ENCODE data around the gene CDKL5.

Gene CDKL5

DNA sequence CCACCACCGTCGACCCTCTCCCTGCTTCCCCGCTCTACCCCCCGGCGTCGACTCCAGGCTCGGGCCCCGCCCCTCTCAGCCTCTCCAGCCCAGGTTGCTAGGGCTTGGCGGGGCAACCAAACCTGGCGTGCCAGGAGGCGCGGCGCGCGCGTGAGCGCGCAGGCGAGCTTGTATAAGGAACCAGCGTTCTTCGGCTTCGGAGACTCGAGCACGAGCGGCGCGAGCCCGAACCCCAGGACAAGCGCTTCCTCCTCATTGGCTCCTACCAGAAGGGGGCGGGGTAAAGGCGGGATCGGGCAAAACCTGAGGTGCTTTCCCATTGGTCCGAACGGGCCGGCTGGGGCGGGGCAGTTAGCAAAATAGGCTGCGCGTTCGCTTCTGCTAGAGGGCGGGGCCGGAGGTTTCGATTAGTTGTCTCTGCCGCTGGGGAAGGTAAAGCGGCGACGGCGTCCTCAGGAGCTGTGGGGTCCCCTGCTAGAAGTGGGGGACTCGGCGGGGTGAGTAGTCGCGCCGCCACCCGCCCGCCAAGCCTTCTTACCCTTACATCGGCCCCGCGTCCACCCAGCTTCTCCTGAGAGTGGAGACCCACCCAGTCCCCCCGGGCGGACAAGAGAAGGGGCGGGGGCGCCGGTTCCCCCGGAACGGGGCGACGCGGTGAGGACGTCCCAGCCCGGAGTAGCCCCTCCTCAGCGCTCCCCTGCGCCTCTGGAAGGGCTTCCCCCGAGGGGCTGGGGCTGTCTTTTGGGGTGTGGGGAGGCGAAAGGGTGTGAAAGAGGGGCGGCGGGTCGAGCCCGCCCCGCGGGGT is at the start of gene CDKL5:
CDKL5 (plus strand) TSS at position 410 of the 805 bp plus-strand sequence. CDS start 81,489 bp downstream, outside the sequence.
- no peaks in the 10 kb centered on the region for H3K9me3 ChIP-seq (ENCODE audit: control insufficient read depth, insufficient read depth, low read depth, low read length)
- peak within 1 kb of the TSS; percentile 86 for H3K4me3 ChIP-seq (ENCODE audit: low read depth, low read length)
- peaks cover 15% of the 10 kb centered on the region for H3K4me1 ChIP-seq (ENCODE audit: control insufficient read depth, insufficient read depth, low read length)
- H3K27me3 ChIP-seq (ENCODE audit: control insufficient read depth, insufficient read depth, low read length) = no peaks in the 10 kb centered on the region
- H3K9ac ChIP-seq (ENCODE audit: low read length) = peak within 1 kb of the TSS; percentile 75
- H3K36me3 ChIP-seq (ENCODE audit: control insufficient read depth, insufficient read depth, low read length) = 0 out of 2 replicates have a peak, but pooled peaks cover 4% of the 10 kb centered on the region
- peak within 1 kb of the TSS; percentile 50; the same call in 1 of the 2 replicates for H3K27ac ChIP-seq (ENCODE audit: low read depth, low read length)

DNA sequence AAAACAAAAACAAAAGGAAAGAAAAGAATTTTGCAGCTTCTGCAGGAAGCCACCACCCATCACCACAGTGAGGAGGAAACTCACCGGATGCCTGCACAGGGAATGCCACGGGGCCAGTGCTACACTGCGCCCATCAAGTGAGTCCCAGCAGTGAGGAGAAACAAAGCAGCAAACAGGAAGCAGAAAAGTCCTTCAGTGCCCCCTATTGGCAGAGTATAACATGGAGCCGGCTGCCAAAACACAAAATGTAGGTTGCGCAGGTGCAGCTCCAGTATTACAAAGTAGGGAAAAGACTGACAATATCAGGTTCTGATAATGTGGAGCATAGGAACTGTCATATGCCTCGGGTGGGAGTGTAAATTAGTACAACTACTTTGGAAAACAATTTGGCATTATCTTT is 47.6 kb upstream of the CDKL5 start:
- no peaks in the 10 kb centered on the region for H3K27me3 ChIP-seq (ENCODE audit: control insufficient read depth, insufficient read depth, low read length)

DNA sequence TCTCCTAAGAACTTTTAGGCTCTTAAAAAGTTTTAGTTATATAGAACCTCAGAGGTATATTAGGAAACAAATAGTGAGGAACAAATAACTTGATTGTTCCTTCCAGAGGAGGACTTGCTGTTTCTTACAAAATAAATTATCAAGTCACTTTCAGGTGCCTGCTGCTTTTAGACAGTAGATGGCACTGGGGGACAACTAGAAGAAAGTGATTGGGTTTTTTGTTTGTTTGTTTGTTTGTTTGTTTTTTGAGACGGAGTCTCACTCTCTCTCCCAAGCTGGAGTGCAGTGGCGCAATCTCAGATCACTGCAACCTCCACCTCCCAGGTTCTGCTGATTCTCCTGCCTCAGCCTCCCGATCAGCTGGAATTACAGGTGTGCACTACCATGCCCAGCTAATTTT is 35.4 kb upstream of the CDKL5 start:
- Histone ChIP-seq H3K9ac (ENCODE audit: low read length) (no peak overlapping the region), H3K4me1 (ENCODE audit: control insufficient read depth, insufficient read depth, low read length) (peaks cover 3% of the 10 kb centered on the region; the same call in 1 of the 2 replicates), H3K9me3 (ENCODE audit: control insufficient read depth, insufficient read depth, low read depth, low read length) (no peaks in the 10 kb centered on the region), H3K27me3 (ENCODE audit: control insufficient read depth, insufficient read depth, low read length) (no peaks in the 10 kb centered on the region), H3K36me3 (ENCODE audit: control insufficient read depth, insufficient read depth, low read length) (no peaks in the 10 kb centered on the region), H3K27ac (ENCODE audit: low read depth, low read length) (no peak overlapping the region), H3K4me3 (ENCODE audit: low read depth, low read length) (no peak overlapping the region)

More for the DNA sequence above, 47.6 kb upstream of the CDKL5 start:
- no peaks in the 10 kb centered on the region for H3K9me3 ChIP-seq (ENCODE audit: control insufficient read depth, insufficient read depth, low read depth, low read length)
- no peak overlapping the region for H3K9ac ChIP-seq (ENCODE audit: low read length)
- H3K4me1 ChIP-seq (ENCODE audit: control insufficient read depth, insufficient read depth, low read length) = no peaks in the 10 kb centered on the region
- H3K4me3 ChIP-seq (ENCODE audit: low read depth, low read length) = no peak overlapping the region
- no peak overlapping the region for H3K27ac ChIP-seq (ENCODE audit: low read depth, low read length)
- H3K36me3 ChIP-seq (ENCODE audit: control insufficient read depth, insufficient read depth, low read length) = no peaks in the 10 kb centered on the region

DNA sequence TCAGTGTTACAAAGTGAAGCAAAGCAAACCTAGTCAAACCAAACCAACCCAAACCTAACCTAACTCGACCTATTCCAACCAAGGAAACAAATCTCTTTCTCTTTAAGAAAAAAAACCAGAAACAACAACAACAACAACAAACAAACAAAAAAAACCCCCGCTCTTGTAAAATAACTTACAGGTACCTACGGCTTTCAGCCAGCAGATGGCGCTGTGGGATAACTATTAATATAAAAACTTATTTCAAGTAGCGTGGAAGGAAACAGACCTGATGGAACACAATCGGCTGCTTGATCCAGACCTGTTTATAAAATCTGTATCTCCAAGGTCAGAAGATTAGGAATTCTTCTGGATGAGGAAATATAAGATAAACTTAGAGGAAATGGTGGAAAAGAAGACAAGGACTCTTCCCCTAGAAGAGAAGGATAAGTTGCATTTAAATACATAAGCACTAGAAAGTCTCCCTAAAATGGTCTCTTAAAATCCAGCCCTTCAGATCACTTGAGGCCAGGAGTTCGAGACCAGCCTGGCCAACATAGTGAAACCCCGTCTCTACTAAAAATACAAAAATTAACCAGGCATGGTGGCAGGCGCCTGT is 34.4 kb upstream of the CDKL5 start:
- H3K9me3 ChIP-seq (ENCODE audit: control insufficient read depth, insufficient read depth, low read depth, low read length) = no peaks in the 10 kb centered on the region
- peaks cover 3% of the 10 kb centered on the region; the same call in 1 of the 2 replicates for H3K4me1 ChIP-seq (ENCODE audit: control insufficient read depth, insufficient read depth, low read length)
- no peak overlapping the region for H3K27ac ChIP-seq (ENCODE audit: low read depth, low read length)
- H3K4me3 ChIP-seq (ENCODE audit: low read depth, low read length) = no peak overlapping the region
- H3K9ac ChIP-seq (ENCODE audit: low read length) = no peak overlapping the region
- no peaks in the 10 kb centered on the region for H3K27me3 ChIP-seq (ENCODE audit: control insufficient read depth, insufficient read depth, low read length)
- no peaks in the 10 kb centered on the region for H3K36me3 ChIP-seq (ENCODE audit: control insufficient read depth, insufficient read depth, low read length)

DNA sequence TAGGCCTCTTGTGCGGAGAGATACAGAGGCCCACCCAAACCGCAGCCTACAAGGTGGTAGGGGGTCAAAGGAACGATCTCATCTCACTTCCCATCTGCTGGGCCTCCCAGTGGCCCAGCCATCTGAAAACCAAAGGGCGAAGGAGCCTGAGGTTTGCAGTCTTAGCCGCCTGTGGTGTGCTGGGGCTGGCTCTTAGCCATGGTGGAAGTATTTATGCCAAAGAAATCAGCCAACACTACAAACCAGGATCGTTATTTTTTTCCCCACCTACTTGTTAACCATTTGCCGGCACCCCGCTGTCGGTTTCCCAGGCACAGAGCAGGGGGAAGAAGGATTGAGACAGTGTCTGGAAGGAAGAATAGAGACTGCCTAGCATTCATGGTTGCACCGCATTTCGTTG is 30.9 kb upstream of the CDKL5 start:
- Histone ChIP-seq H3K9me3 (ENCODE audit: control insufficient read depth, insufficient read depth, low read depth, low read length) (no peaks in the 10 kb centered on the region), H3K9ac (ENCODE audit: low read length) (no peak overlapping the region), H3K27ac (ENCODE audit: low read depth, low read length) (no peak overlapping the region), H3K27me3 (ENCODE audit: control insufficient read depth, insufficient read depth, low read length) (no peaks in the 10 kb centered on the region), H3K36me3 (ENCODE audit: control insufficient read depth, insufficient read depth, low read length) (no peaks in the 10 kb centered on the region), H3K4me1 (ENCODE audit: control insufficient read depth, insufficient read depth, low read length) (peaks cover 3% of the 10 kb centered on the region; the same call in 1 of the 2 replicates), H3K4me3 (ENCODE audit: low read depth, low read length) (no peak overlapping the region)

DNA sequence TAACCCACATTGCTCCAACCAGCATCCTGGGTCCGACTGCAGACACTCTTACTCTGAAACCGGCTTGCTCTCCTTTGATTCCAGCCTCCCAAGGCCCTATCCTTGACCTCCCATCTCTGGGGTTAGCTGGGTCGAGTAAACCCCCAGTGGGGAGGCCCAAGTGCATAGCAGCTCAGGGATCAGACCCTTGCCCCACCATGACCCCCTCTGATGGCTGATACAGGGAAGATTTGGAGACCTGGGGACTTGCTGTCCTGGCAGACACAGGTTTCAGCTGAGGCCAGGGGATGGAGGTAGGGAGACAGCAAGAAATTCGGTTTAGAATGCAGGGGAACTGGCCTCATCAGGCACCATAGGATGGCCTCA is 23.6 kb upstream of the CDKL5 start:
- no peaks in the 10 kb centered on the region for H3K36me3 ChIP-seq (ENCODE audit: control insufficient read depth, insufficient read depth, low read length)
- H3K27ac ChIP-seq (ENCODE audit: low read depth, low read length) = no peak overlapping the region
- no peaks in the 10 kb centered on the region for H3K9me3 ChIP-seq (ENCODE audit: control insufficient read depth, insufficient read depth, low read depth, low read length)
- H3K9ac ChIP-seq (ENCODE audit: low read length) = no peak overlapping the region
- H3K27me3 ChIP-seq (ENCODE audit: control insufficient read depth, insufficient read depth, low read length) = no peaks in the 10 kb centered on the region
- no peaks in the 10 kb centered on the region for H3K4me1 ChIP-seq (ENCODE audit: control insufficient read depth, insufficient read depth, low read length)
- no peak overlapping the region for H3K4me3 ChIP-seq (ENCODE audit: low read depth, low read length)

DNA sequence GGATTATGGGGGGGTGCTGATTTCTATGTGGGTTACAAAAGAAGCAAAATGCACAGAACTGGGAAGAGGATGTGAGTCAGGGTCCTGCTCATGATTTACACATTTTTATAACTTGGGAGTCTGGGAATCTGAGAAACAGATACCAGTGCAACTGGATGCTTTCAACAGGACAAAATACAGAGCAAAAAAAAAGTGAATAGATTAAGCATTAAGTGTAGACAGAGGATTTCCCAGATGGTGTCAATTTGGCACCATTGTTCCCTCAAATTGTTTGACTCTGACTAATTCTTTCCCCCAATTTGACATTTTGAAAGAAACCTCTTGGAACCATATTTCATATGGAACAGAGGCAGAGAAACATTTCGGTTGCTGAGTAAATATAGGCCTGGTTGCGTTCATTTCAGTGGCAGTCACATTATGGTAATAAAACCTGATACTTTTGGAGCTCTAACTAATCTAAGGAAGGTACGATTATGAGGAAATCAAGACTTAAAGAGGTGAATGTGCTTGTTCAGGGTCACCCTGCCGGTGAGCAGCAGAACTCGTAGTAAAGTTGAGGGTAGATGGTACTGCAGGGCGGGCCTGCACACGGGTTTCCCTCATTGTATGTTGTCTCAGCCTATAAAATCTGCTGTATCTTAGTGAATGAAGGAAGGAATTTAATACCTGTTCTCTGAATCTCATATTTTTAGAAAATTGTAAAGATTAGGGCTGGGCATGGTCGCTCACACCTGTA is 18.7 kb upstream of the CDKL5 start:
- H3K4me3 ChIP-seq (ENCODE audit: low read depth, low read length) = no peak overlapping the region
- H3K4me1 ChIP-seq (ENCODE audit: control insufficient read depth, insufficient read depth, low read length) = no peaks in the 10 kb centered on the region
- no peak overlapping the region for H3K27ac ChIP-seq (ENCODE audit: low read depth, low read length)
- H3K9me3 ChIP-seq (ENCODE audit: control insufficient read depth, insufficient read depth, low read depth, low read length) = no peaks in the 10 kb centered on the region
- H3K9ac ChIP-seq (ENCODE audit: low read length) = no peak overlapping the region
- H3K27me3 ChIP-seq (ENCODE audit: control insufficient read depth, insufficient read depth, low read length) = no peaks in the 10 kb centered on the region
- H3K36me3 ChIP-seq (ENCODE audit: control insufficient read depth, insufficient read depth, low read length) = no peaks in the 10 kb centered on the region

DNA sequence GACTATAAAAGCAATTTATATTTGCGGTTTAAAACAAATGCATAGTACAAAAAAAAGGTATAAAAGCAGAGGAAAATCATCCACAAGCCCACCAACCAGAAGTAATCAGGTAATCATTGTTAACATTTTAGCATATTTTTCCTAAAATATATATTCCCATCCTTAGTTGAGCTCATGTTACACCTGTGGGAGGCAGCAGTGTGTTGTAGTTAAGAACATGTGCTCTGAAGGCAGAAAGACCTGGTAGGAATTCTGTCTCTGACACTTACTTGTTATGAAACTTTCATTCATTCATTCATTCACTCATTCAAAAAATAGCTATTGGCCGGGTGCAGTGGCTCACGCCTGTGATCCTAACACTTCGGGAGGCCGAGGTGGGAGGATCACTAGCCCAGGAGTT is 15.4 kb upstream of the CDKL5 start:
- Histone ChIP-seq H3K27me3 (ENCODE audit: control insufficient read depth, insufficient read depth, low read length) (no peaks in the 10 kb centered on the region), H3K27ac (ENCODE audit: low read depth, low read length) (no peak overlapping the region), H3K9ac (ENCODE audit: low read length) (no peak overlapping the region), H3K36me3 (ENCODE audit: control insufficient read depth, insufficient read depth, low read length) (no peaks in the 10 kb centered on the region), H3K4me3 (ENCODE audit: low read depth, low read length) (no peak overlapping the region), H3K4me1 (ENCODE audit: control insufficient read depth, insufficient read depth, low read length) (no peaks in the 10 kb centered on the region), H3K9me3 (ENCODE audit: control insufficient read depth, insufficient read depth, low read depth, low read length) (no peaks in the 10 kb centered on the region)

DNA sequence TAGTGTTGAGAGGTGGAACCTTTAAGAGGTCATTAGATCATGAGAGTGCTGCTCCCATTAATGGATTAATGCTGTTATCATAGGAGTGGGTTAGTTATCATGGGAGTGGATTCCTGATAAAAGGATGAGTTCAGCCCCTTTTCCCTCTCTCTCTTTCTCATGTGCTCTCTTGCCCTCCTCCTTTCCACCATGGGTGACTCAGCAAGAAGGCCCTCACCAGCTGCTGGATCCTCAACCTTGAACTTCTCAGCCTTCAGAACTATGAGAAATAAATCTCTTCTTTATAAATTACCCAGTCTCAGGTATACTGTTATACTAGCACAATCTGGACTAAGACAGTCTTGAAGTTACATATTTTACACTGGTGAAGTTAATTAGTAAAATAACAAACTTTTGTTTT is 10.0 kb upstream of the CDKL5 start:
- H3K27me3 ChIP-seq (ENCODE audit: control insufficient read depth, insufficient read depth, low read length) = no peaks in the 10 kb centered on the region

DNA sequence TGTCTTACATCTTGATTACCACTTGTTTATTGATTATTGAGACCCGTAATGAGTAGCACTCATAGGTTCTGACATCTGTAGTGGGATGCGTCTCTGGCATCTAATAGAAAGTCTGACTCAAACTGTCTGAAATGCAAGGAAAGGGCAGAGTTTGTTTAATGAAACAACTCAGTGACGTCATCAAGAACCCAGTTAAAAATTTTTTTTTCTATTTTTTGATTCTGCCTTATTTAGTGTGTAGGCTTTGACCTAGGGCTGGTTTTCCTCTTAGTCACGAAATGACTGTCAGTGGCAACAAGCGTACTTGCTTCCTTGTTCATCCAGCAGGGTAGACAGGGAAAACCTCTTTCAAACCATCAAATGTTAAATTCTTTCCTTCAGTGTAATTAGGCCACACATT is 3.1 kb upstream of the CDKL5 start:
- no peaks in the 10 kb centered on the region for H3K36me3 ChIP-seq (ENCODE audit: control insufficient read depth, insufficient read depth, low read length)
- no peak overlapping the region for H3K27ac ChIP-seq (ENCODE audit: low read depth, low read length)
- no peak overlapping the region for H3K4me3 ChIP-seq (ENCODE audit: low read depth, low read length)
- H3K9me3 ChIP-seq (ENCODE audit: control insufficient read depth, insufficient read depth, low read depth, low read length) = no peaks in the 10 kb centered on the region
- no peak overlapping the region for H3K9ac ChIP-seq (ENCODE audit: low read length)
- H3K27me3 ChIP-seq (ENCODE audit: control insufficient read depth, insufficient read depth, low read length) = no peaks in the 10 kb centered on the region
- H3K4me1 ChIP-seq (ENCODE audit: control insufficient read depth, insufficient read depth, low read length) = peaks cover 7% of the 10 kb centered on the region

More for the DNA sequence above, 10.0 kb upstream of the CDKL5 start:
- no peaks in the 10 kb centered on the region for H3K36me3 ChIP-seq (ENCODE audit: control insufficient read depth, insufficient read depth, low read length)
- no peak overlapping the region for H3K9ac ChIP-seq (ENCODE audit: low read length)
- no peak overlapping the region for H3K27ac ChIP-seq (ENCODE audit: low read depth, low read length)
- no peaks in the 10 kb centered on the region for H3K9me3 ChIP-seq (ENCODE audit: control insufficient read depth, insufficient read depth, low read depth, low read length)
- no peaks in the 10 kb centered on the region for H3K4me1 ChIP-seq (ENCODE audit: control insufficient read depth, insufficient read depth, low read length)
- no peak overlapping the region for H3K4me3 ChIP-seq (ENCODE audit: low read depth, low read length)

DNA sequence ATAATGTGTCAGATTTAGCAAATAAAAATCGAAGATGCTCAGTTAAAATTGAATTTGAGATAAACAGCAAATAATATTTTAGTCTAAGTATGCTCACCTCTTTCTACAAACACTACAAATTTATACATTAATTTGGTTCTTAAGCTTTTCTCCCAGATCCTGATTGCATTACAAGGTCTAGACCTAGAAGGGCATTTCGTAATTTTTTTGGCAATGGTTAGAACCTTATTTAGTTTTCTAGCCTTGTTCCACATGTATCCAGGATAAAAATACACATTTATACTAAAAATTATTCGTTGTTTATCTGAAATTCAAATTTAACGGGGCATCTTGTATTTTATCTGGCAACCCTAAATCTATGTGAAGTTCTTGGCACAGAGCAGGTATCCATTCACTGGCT is 2.5 kb upstream of the CDKL5 start:
- H3K4me1 ChIP-seq (ENCODE audit: control insufficient read depth, insufficient read depth, low read length) = peaks cover 9% of the 10 kb centered on the region

More for the DNA sequence above, 2.5 kb upstream of the CDKL5 start:
- Histone ChIP-seq H3K36me3 (ENCODE audit: control insufficient read depth, insufficient read depth, low read length) (no peaks in the 10 kb centered on the region), H3K27me3 (ENCODE audit: control insufficient read depth, insufficient read depth, low read length) (no peaks in the 10 kb centered on the region), H3K9ac (ENCODE audit: low read length) (no peak overlapping the region), H3K9me3 (ENCODE audit: control insufficient read depth, insufficient read depth, low read depth, low read length) (no peaks in the 10 kb centered on the region), H3K4me3 (ENCODE audit: low read depth, low read length) (no peak overlapping the region), H3K27ac (ENCODE audit: low read depth, low read length) (no peak overlapping the region)

Measured in HUES6 (cell line).